HG02588 (cell line): Measurements from ENCODE around the gene SLC22A7.

ENCODE experiments used
- ATAC-seq: cut with Tn5 transposase; IDR thresholded peaks from one replicate; pipeline ENCODE4 v1.9.1; 2021; ENCODE audit warnings: mild to moderate bottlenecking, moderate library complexity; ENCODE audit not compliant: unreplicated experiment

Gene SLC22A7

GRCh38 chr6:43265564-43265963 is 32.5 kb upstream of the SLC22A7 start:
- ATAC-seq, result no peak

DNA sequence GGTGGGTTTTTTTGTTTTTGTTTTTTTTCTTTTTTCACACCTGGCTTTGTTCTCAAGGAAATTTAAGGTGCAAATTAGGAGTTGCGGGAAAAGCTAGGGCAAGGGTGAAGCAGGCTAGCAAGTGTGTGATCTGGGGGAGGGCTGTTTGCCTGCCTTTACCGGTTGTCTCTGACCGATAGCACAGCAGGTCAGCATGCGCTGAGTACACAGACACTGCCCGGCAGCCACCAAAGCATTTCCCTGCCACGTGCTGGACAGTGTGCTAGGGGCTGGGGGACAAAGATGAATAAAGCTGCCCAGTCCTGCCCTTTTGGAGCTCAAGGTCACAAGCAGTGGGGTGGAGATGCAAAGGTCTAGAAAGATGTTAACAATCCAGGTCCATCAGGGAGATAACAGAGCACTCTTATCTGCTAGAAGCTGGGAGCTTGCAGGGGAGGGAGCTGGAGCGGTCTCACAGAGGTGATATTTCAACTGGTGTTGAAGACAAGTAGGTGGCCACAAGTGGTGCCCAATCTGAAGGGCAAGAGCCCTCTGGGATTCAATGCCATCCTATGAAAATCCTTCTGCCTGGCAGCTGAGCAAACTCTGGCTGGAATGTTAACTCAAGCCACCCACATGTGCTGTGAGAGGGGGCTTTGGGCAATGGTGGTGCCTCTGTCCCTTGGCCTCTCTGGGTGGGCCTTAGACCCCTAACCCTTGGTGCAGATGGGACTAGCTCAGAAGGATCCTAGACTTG is 30.3 kb upstream of the SLC22A7 start:
- ATAC-seq, result no peak

GRCh38 chr6:43268355-43268700 is 29.7 kb upstream of the SLC22A7 start:
- ATAC-seq, result no peak

GRCh38 chr6:43268782-43269272 is 29.2 kb upstream of the SLC22A7 start:
- ATAC-seq, result no peak

- no peak for ATAC-seq
These were observed 28.6 kb upstream of the SLC22A7 start for GRCh38 chr6:43269273-43270007.

- no peak for ATAC-seq
These were observed 26.8 kb upstream of the SLC22A7 start for GRCh38 chr6:43271103-43271815.

- no peak for ATAC-seq
These were observed 26.1 kb upstream of the SLC22A7 start for GRCh38 chr6:43271944-43272343.

GRCh38 chr6:43273707-43274106 is 24.4 kb upstream of the SLC22A7 start:
- no peak for ATAC-seq

- ATAC-seq, result no peak
These were observed 23.7 kb upstream of the SLC22A7 start for GRCh38 chr6:43274127-43274915.

DNA sequence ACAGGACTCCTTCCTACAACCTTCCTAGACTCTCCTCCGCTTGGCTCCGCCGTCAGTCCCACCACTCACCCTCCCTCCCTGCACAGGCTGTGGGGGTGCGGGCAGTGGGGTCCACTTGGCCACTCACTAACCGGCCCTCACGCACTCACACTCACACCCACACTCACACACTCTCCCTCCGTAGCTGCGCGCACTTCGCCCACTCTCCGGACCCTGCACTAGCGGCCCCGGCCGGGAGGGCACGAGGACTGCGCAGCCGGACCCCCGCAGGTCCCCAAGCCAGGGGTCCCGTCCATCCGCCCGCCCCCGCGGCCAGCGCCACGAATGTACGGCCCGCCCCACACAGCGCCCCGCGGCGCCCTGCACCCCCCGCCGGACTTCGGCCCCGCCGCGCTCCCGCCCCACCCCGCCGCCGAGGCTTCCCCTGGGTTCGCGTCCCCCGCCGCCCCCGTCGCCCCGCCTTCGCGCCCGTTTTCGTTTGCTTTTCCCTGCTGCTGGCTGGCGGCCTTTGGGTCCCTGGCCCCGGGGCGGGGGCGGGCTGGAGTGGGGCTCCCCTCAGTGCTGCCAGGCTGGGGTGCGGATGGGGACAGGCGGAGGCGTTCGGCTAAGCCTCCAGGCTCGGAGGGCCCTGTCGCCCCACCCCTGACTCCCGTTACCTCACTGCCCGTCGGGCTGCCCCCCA is 23.0 kb upstream of the SLC22A7 start:
- no peak for ATAC-seq

DNA sequence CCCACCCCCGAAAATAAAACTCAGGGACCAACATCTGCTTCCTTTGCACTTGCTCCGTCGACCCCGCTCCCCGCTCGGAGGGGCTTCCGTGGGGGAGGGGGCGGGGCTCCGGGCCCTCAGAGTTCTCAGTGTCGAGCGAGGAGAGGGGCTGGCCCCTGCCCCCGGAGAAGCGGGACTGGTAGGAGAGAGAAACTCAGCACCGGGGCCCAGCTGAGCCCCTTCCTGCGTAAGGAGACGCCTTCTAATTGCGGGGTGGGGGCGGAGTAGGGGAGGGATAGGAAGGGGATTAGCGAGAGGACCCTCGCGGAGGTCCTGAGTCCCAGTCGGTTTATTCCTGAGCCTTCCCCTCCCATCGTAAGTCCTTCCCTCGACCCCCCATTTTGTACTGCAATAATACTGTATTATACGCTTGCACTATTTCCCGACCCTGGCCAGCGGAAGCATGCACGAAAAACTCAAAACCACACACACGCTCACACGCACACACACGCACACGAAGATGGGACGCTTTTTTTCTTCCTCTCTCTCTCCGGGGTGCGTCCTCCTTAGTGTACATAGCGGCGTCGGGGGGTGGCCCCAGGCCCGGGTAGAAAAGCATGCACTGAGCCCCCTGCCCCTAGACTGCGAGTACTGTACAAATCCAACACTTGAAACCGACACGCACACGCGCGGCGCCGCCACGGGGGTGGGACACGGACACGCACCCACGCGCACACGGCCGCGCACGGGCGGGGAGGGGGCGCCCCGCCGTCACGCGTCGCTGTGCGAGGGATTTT is 22.1 kb upstream of the SLC22A7 start:
- no peak for ATAC-seq

DNA sequence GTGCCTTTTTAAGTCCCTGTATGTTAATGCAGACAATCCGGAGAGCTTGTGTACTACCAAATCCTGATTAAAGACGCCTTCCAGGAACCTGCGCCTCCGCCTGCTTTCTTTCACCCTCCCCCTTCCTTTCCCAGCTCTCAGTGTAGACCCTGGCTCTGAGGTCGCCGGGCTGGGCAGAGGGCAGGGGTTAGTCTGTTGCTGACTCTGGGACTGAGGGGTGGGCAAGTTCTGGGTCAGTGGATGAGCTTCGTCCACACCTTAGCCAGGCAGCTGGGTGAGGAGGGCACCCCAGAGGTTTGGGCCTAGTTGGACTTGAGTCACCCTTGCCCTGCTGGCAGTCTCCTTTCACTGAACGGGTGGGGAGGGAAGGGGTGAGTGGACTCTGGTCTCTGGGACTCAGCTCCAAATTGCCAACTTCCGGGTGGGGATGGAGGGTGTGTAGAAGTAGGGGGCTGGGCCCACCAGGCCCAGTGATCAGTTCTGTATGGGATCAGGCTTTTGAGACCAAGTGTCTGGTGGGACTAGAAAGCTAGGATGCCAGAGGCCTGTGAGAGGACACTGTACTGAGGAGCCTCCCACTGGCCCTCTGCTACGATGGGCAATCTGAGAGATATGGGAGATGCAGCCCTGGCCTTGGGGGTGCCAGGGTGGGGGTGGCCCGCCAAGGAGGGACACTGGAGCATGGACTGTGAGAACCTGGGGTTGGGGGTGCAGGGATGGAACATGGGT is 21.3 kb upstream of the SLC22A7 start:
- ATAC-seq, result no peak

DNA sequence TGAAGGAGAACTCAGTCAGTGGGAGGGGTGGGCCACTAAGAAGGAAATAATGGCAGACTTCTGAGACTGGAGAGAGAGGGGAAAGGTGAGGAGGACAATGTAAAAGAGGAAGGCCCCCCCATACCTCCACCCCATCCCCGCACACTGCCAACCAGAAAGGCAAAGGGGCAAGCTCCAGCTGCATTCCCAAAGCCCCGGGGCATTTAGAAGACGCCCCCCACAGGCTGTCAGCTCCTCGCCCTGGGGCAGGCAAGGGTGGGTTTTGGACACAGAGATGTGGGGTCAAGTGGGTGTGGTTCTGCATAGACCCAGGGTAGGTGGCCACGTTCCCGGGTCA is 20.8 kb upstream of the SLC22A7 start:
- ATAC-seq, result no peak

DNA sequence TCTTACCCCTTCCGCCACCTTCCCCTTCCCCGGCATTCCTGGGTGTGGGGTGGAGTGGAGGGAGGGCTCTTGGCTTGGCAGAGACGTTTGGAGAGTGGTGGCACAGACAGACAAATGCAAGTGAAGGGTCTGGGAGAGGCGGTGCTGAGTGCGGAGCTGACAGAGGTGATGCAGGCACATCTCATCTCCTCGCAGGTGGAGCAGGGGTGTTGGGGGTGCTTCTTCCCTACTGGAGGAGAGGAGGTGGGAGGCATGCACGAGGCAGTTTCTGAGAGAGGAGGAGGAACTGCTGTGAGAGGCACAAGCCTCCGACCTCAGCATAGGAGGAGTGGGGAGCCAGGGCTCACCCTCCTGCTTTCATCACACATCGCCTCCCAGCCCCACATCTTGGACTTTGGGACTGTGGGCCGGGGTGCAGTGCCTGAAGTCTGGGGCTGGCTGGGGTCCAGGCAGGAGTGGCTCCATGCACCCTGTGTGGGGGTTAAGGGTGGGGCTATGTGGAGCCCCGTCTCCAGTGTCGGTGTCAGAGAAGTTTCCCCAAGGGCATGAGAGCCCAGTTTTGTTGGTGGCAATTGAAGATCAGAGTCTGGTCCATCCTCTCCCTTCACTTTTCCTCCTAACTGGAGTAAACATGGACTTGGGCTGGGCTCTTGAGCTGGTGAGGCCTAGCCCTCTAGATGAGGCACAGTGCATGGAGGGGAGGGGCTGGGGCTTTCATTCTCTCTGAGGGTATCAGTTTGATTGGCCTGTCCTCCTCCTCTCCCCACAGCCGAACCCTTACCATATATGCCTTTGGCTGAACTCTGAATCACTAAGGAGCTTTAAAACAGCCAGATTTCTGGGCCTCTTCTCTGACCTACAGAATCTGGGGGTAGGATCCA is 20.2 kb upstream of the SLC22A7 start:
- no peak for ATAC-seq

- no peak for ATAC-seq
These were observed 19.5 kb upstream of the SLC22A7 start for GRCh38 chr6:43278524-43279078.

- ATAC-seq, result no peak
These were observed 17.8 kb upstream of the SLC22A7 start for GRCh38 chr6:43280234-43280633.

DNA sequence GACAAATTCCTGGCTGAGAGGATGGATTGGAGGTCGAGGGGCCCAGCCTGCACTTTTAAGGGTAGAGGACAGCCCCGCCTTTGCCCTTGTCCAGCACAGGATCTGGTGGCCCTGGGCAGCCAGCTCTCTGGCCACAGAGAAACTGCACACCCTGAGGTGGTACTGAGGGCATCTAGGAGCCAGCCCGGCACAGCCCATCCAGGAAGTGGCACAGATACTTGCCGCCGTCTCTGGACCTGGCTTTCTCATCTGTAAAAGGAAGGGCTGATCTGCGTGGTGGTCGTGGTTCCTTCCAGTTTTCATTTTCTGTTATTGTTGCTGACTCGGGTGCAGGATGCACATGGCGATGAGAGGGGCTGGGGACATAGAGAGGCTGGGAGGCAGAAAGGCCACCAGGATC is 16.0 kb upstream of the SLC22A7 start:
- ATAC-seq, result no peak
